ENCODE results near the gene PLEKHD1.

- TF ChIP-seq, protein P1, sequence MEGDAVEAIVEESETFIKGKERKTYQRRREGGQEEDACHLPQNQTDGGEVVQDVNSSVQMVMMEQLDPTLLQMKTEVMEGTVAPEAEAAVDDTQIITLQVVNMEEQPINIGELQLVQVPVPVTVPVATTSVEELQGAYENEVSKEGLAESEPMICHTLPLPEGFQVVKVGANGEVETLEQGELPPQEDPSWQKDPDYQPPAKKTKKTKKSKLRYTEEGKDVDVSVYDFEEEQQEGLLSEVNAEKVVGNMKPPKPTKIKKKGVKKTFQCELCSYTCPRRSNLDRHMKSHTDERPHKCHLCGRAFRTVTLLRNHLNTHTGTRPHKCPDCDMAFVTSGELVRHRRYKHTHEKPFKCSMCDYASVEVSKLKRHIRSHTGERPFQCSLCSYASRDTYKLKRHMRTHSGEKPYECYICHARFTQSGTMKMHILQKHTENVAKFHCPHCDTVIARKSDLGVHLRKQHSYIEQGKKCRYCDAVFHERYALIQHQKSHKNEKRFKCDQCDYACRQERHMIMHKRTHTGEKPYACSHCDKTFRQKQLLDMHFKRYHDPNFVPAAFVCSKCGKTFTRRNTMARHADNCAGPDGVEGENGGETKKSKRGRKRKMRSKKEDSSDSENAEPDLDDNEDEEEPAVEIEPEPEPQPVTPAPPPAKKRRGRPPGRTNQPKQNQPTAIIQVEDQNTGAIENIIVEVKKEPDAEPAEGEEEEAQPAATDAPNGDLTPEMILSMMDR (conservative IDR thresholded peaks at IDR 0.05; ENCODE audit: low read length), result no peak
- TF ChIP-seq EZH2phosphoT487 (IDR thresholded peaks at IDR 0.05; ENCODE audit: borderline replicate concordance, low read depth, low read length), result no peak
Measured at GRCh38 chr14:69518289-69519101, 34.0 kb downstream of the PLEKHD1 start.

All from OCI-LY7 (cell line).